HEK293T (cell line): Measurements from ENCODE around the gene SURF2.

Experiments
- ARNT ChIP-seq: fragments of 450-650 bp; IDR thresholded peaks from 2 replicates; pipeline ENCODE4 v1.6.1; 2017; ENCODE audit warnings: mild to moderate bottlenecking
- CTBP1 ChIP-seq: fragments of 450-650 bp; IDR thresholded peaks from 2 replicates; pipeline ENCODE4 v1.6.1; 2016; ENCODE audit warnings: borderline replicate concordance
- ELF4 ChIP-seq: fragments of 450-650 bp; IDR thresholded peaks from 2 replicates; pipeline ENCODE4 v1.6.1; 2017; ENCODE audit warnings: antibody characterized with exemption
- FOXA1 ChIP-seq: fragments of 450-650 bp; IDR thresholded peaks from 2 replicates; pipeline ENCODE4 v1.6.1; 2016; ENCODE audit warnings: mild to moderate bottlenecking
- FOXM1 ChIP-seq: fragments of 450-650 bp; IDR thresholded peaks from 2 replicates; pipeline ENCODE4 v1.6.1; 2017; ENCODE audit warnings: mild to moderate bottlenecking, borderline replicate concordance
- L3MBTL2 ChIP-seq: fragments of 450-650 bp; conservative IDR thresholded peaks from 2 replicates; pipeline ENCODE4 v1.6.1; 2016; ENCODE audit warnings: mild to moderate bottlenecking
- LEF1 ChIP-seq: fragments of 450-650 bp; IDR thresholded peaks from 2 replicates; pipeline ENCODE4 v1.6.1; 2017; ENCODE audit warnings: mild to moderate bottlenecking, borderline replicate concordance
- TARDBP ChIP-seq: fragments of 450-650 bp; IDR thresholded peaks from 2 replicates; pipeline ENCODE4 v1.6.1; 2016
- TF ChIP-seq, protein P1 (sequence below): fragments of 450-650 bp; IDR thresholded peaks from 2 replicates; pipeline ENCODE4 v1.6.1; 2016

DNA sequence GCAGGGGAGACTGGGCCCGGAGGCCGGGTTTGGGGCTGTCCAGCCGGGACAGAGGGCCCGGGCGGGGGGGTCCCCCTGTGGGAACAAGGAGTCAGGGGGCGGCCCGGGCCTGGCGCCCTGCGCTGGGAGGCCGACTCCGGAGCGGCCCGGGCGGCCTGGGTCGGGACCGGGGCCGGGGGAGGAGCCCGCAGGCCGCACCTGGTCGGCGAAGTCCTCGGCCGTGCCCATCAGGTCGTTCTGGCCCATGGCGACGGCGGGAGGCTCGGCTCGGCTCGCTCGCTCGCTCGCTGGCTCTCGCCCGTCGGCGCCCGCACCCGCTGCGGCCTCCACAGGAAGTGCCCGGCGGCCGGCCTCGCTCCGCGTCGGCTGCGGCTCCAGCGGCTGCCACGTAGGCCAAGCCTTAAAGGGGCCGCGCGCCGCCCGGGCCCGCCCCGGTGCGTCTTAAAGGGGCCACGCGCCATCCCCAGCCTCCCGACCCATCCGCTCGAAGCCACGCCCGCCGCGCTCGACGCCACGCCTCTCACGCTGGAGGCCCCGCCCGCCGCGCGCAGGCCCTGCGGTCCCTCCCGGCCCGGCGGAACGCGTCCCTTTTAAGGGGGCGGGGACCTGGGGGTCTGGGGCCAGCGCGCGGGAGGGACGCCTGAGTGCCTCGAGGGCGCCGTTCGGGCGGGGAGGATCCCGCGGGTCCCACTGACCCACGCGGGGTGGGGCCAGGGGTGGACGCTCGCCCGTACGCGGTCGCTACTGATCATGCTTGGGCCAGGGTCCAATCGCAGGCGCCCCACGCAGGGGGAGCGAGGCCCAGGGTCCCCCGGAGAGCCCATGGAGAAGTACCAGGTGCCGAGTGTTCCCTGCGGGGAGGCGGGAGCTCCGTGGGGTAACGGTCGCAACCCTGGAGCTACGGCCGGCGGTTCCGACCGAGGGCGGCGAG is 19.6 kb downstream of the SURF2 start, which contains the start of the genes STKLD1 and SURF4:
- TF ChIP-seq LEF1 (no peak), ARNT (no peak), CTBP1 (no peak), ELF4 (no peak), FOXA1 (no peak), L3MBTL2 (peak; percentile 93), TARDBP (no peak), FOXM1 (peak; percentile 89)
- TF ChIP-seq, protein P1, sequence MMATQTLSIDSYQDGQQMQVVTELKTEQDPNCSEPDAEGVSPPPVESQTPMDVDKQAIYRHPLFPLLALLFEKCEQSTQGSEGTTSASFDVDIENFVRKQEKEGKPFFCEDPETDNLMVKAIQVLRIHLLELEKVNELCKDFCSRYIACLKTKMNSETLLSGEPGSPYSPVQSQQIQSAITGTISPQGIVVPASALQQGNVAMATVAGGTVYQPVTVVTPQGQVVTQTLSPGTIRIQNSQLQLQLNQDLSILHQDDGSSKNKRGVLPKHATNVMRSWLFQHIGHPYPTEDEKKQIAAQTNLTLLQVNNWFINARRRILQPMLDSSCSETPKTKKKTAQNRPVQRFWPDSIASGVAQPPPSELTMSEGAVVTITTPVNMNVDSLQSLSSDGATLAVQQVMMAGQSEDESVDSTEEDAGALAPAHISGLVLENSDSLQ: no peak
